Posterior cingulate gyrus (tissue), 11 donors: ENCODE results near the gene NLN.
"Not testable (repeated sequence)": the region's sequence is repeated elsewhere in the genome, so short reads cannot be mapped to it uniquely, and the experiment has no call there.

Source experiments
- DNase-seq, 10 donors: peaks; one replicate each; pipeline versions ENCODE4 v3.0.0 to v3.0.0-alpha.2; 2020 to 2021; ENCODE audit warnings: mixed read lengths in 3 of 10
- intact Hi-C: fragments of 100-400 bp; cut with DNase I; formaldehyde crosslinking; loops from one replicate; pipeline ENCODE4 v1.15.1; 2023

Gene NLN

DNA sequence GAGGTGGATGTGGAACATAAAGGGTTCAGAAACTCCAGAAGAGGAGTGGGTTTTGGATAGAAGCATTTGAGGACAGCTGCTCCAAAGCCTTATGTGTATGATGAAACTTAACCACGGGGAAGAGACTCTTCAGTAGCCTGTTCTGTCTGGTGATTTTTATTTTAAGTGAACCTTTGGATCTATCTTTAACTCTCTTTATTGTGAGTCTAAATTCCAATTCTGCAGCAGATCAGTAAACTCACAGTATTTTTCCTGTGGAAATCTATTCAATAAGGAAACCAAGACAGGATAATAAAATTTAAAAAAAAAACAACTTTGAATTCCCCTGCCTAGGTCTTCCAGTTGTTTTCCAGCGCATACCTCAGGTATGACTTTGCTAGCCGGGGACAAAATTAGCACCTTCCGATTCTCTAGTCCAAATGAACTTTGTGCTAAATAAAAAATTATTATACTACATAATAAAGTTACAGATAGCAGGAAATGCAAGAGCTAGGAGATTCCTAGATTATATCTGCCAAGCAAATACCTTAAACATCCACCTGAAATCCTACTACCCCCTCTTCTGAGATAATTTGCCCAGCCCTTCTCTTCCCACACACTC is 101.9 kb downstream of the NLN start:
- intact Hi-C loops, result no loop called here

DNA sequence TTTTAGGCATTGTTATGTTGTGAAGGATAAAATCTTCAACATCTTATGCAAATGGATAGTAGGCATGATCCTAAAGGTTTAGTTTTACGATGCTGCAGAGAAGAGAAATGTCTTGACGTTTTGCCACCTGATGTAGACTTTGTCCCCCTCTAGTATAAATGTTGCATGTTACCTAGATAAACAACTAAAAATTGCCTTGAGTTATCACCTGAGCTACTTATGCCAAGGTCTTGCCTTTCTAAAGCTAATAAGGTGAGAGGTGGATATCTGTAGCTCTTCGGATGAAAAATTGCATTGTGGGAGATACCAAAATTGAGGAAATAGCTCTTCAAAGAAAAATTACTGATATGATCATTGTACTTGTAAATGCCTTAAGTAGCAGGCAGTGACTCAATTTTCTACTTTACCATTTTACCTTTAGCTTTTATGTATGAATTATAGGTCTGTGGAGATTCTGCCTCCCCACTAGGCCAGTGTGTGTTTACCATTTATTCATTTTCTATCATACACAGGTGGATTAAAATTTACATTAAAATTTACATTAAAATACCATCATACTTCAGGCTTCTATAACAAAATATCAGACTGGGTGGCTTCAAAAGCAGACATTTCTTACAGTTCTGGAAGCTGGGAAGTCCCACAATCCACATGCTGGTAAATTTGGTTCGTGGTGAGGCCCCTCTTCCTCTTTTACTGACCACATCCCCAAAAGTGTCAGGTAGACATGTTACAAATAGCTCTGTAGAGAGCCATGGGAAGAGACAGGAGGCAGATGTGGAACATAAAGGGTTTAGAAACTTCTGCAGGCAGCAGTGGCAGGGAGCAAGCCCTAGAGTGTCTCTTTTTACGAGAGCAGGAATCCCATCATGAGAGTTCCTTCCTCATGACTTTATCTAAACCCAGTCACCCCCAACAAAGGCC is 103.7 kb downstream of the NLN start:
- intact Hi-C loops, result no loop called here
- DNase-seq, result no peak

More for the DNA sequence above, 101.9 kb downstream of the NLN start:
- DNase-seq, result no peak

DNA sequence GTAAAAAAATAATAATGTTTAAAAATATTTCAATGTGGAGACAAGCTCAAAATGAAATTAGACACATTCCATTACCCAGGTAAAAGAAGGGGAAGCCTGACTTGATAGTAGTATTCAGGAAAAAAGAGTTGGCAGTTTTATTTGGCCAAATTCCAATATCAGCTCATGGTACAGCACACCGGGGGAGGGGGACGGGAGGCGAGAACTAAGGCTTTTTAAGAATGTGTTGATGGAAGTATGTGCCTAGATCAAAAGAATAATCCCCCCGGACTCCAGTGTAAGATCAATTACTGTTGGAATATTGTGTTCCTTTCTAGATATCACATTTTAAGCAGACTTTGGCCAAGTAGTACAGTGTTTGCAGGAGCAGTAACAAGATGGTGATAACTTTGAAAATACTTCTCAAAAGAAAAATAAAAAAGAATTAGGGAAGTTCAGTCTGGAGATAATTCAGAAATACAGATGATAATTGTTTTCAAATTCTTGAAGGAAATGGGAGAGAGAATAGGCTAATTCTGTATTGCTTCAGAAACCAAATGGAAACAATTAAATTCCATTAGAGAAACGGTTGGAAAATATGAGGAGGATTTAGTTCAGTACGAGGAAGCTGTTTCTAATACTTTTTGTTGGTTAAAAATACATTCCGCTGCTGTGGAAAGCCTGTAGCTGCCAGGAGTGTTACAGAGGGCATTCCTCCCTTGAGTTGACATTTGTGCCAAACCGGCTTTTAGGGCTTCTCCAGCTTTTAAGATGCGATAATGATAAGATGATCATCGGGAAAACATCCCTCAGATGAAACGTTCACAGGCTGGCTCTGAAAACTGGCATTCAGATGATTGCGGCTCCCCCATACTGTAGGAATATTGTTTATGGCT is 106.3 kb downstream of the NLN start:
- intact Hi-C loops, result no loop called here
- DNase-seq, result no peak

DNA sequence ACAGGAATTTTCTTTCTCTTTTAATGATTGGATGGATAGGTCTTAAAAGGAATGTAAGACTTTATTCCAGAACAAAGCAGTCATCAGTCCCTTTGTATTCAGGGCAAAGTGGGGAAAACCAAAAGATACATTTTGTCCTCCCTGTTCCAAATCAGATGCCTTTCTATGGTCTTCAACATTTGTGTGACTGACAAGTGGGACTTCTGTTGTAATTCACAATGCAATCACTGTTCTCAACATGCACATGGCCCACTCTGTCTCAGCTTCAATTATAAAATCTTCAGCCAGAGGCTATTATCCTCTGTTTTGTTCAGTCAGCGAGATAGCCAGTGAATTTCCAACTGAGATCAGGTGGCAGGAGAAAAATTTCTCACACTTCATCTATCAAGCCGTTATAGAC is 108.9 kb downstream of the NLN start:
- DNase-seq, result peak in 1 of 10 donors; percentile 37
- intact Hi-C loops, result no loop called here

DNA sequence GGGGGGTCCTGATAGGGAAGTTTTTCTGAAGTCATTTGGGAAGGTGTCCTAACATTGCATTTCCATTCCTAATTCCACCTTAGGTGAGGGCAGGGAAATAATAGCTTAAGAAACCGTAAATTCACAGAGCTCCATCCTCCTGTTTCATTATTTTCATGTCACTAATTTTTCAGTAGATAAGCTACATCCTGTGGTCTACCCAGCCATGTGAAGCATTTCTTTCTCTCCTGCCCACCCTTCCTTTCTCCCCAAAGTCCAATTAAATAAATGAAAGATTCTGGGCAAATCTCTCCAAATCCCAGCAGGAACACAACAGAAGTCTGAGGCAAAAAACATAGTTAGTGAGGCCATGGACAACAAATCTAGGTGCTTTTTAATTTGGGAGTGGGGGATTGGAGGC is 109.3 kb downstream of the NLN start:
- intact Hi-C loops, result no loop called here
- DNase-seq, result no peak

DNA sequence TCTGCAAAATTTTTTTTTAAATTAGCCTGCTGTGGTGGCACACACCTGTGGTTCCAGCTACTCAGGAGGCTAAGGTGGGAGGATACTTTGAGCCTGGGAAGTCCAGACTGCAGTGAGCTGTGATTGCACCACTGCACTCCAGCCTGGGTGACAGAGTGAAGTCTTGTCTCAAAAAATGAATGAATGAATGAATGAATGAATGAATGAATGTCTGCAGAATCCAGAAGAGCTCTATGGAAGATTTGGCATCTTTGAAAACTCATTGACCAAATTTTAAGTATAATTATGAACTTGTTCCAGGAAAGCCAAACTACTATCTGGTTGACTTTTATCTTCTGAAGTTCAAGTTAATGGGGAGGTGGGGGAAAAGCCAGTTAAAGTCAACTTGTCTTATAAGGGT is 110.1 kb downstream of the NLN start:
- intact Hi-C loops, result no loop called here
- DNase-seq, result no peak

DNA sequence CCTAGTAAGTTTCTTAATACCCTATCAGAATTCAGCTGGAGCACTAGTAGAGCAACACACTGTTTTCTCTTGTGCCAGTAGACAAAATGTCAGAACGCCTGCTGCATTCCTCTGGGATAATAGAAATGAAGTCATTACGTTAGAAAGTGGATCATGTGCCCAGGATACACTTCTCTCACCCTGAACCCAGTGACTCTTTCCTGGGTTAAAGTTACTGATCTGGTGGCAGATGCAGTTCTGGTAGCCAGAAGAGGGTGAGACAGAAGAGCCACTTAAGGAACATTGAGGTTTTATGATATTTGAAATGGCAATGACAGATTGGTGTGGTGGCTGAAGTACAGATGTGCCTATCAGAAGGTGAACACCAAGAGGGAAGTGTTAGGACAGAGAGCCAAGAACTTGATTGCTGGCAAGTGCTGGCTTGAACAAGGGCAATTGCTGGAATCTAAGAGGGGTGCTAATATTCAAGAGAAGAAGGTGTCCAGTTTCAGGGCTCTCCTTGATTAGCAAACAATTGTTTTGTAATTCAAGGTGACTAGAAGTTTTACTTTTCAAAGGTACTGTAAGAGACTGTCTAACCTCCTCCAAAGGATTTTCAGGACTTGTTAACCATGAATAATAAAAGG is 110.7 kb downstream of the NLN start:
- no peak for DNase-seq

DNA sequence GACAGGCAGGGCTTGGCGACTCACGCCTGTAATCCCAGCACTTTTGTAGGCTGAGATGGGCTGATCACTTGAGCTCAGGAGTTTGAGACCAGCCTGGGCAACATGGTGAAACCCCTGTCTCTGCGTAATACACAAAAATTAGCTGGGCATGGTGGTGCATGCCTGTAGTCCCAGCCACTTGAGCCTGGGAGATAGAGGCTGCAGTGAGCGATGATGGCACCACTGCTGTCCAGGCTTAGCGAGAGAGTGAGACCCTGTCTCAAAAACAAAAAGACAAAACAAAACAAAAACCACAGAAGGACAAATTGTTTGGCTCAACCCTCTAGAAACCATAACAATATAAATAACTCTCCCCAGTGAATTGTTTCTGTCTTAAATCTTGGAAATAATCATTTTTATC is 111.8 kb downstream of the NLN start:
- intact Hi-C loops, result no loop called here
- DNase-seq, result no peak

More for the DNA sequence above, 110.7 kb downstream of the NLN start:
- intact Hi-C loops, result no loop called here

DNA sequence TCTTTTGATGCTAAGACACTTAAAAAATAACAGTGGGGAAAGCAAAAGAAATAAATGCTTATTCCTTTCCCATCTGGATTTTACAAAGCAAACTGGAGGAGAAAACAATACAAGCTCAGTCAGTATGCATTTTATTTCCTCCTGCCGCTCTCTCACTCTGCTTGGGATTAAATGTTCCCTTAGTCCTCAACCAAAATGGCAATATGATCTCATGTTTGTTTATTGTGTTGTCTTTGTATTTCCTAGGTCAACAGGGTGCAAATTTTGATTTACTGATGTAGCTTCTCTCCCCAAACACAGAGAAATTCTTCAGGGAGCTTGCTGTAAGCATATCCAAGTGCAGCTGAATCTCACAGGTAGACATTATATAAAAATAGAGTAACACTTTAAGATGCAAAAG is 112.3 kb downstream of the NLN start:
- intact Hi-C loops, result no loop called here
- no peak for DNase-seq

DNA sequence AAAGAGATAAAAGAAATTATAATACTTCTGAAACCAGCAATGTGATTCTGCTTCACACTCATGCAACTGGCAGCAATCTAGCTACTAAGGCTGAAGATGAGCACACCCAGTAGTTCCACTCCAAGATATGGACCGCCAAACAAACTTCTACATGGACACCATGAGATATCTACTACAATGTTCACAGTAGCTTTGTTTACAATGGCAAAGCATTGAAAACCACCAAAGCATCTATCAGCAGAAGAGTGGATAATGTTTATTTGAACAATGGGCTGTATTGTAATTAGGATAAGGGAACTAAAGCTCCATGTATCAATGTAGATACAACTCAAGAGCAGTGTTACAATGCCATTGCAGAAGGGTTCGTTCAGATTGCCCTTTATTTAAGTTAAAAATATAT is 113.2 kb downstream of the NLN start:
- intact Hi-C loops, result no loop called here
- no peak for DNase-seq

DNA sequence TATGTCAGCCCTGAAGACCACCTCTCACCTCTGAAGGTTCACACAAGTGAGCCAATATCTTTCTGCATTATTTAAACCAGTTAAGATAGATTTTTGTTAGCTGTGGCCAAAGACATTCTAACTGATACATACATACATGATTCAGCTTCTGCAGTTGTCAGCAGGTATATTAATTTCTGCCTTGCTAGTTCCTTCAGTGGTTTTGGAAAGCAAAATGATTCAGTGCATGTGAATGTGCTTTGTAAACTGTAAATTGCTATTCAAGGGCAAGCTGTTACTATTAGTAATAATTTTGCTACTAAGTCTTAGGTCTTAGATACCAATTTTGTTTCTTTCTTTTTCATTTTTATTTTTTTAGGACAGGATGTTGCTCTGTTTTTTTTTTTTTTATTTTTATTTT is 115.1 kb downstream of the NLN start:
- no peak for DNase-seq
- intact Hi-C loops, result no loop called here

DNA sequence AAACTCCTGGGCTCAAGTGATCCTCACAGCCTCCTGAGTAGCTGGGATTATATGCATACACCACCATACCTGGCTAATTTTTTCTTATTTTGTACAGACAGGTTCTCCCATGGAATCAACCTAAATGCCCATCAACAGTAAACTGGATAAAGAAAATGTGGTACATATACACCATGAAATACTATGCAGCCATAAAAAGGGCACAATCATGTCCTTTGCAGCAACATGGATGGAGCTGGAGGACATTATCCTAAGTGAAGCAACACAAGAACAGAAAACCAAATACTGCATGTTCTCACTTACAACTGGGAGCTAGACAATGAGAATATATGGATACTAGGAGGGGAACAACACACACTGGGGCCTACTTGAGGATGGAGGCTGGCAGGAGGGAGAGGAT is 117.2 kb downstream of the NLN start:
- intact Hi-C loops, DNase-seq: not testable (repeated sequence)

DNA sequence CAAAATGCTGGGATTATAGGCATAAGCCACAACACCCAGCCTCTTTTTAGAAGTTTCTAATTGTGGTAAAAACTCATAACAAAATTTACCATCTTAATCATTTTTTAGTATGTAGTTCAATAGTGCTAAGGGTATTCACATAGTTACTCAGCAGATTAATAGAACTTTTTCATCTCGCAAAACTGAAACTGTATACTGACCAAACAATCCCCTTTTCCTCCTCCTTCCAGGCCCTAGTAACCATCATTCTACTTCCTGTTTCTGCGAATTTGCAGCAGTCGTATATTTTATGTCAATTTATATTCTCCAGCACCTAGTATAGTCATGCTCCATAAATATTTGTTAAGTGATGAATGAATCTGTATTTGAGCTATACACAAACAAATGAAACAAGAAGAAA is 118.1 kb downstream of the NLN start:
- no peak for DNase-seq
- intact Hi-C loops, result no loop called here

DNA sequence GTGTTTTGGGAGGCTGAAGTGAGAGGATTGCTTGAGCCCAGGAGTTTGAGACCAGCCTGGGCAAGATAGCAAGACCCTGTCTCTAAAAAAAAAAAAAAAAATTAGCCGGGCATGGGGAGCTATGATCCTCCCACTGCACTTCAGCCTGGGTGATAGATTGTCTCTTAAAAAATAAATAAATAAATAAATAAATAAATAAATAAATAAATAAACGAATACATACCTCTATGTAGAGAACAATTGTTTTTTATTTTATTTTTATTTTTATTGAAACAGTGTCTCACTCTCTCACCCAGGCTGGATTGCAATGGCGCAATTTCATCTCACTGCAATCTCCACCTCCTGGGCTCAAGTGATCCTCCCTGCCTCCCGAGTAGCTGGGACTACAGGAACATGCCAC is 122.8 kb downstream of the NLN start:
- intact Hi-C loops, DNase-seq: not testable (repeated sequence)

DNA sequence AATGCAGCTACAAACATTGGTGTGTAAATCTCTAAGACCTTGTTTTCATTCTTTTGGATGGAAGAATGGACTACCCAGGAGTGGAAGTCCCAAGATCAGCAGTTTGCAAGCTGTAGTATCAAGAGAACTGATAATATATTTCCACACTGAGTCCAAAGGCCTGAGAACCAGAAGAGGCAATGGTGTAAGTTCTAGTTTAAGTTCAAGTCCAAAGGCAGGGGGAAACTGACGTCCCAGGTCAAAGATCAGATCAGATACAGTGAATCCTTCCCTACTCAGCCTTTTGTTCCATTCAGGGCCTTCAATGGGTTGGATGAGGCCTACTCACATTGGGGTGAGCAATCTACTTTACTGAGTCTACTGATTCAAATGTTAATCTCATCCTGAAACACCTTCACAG is 124.1 kb downstream of the NLN start:
- intact Hi-C loops, result no loop called here
- DNase-seq, result no peak

DNA sequence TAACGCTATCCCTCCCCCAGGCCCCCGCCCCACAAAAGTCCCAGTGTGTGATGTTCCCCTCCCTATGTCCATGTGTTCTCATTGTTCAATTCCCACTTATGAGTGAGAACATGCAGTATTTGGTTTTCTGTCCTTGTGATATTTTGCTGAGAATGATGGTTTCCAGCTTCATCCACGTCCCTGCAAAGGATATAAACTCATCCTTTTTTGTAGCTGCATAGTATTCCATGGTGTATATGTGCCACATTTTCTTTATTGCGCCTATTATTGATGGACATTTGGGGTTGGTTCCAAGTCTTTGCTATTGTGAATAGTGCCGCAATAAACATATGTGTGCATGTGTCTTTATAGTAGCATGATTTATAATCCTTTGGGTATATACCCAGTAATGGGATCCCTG is 125.0 kb downstream of the NLN start:
- intact Hi-C loops, DNase-seq: not testable (repeated sequence)

DNA sequence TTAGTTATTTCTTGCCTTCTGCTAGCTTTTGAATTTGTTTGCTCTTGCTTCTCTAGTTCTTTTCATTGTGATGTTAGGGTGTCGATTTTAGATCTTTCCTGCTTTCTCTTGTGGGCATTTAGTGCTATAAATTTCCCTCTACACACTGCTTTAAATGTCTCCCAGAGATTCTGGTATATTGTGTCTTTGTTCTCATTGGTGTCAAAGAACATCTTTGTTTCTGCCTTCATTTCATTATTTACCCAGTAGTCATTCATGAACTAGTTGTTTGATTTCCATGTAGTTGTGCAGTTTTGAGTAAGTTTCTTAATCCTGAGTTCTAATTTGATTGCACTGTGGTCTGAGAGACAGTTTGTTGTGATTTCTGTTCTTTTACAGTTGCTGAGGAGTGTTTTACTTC is 127.9 kb downstream of the NLN start:
- DNase-seq, intact Hi-C loops: not testable (repeated sequence)

DNA sequence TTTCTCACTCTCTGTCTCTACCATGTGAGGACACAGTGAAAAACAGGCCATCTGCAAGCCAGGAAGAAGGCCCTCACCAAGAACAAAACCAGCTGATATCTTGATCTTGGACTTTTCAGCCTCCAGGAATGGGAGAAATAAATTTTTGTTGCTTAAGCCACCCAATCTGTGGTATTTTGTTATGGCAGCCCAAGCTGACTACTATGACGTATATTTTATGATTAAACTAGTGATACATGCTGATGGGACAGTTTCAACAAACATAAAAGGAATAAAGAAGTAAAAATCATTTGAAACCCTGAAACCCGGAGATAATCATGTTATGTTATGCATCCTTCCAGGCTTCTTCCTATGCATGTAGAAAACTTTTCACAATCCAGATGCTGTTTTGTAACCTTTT is 132.9 kb downstream of the NLN start:
- no peak for DNase-seq
- intact Hi-C loops, result no loop called here

DNA sequence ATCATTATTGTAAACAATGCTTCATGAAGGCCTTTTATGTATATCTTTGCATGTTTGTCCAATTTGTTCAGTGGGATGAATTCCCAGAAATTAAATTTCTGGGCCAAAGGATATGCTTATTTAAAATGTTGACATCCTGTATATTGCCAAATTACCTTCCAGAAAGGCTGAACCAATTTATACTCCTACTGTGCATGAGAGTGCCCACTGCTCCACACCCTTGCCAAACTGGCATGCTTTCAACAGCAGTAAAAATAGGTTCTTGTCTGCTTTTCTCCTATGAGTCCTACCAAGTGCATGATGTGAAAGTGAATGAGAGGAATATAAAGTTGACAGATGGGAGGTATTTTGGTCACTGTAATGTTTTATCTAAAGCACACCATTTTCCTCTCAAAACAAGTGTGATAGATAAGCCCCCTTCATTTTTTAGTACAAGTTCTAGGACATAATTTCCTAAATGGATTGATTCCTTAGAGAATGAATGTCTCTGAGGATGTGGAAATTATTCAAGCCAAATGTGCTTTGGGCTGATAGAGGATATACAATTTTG is 133.8 kb downstream of the NLN start:
- no peak for DNase-seq
- intact Hi-C loops, result no loop called here

DNA sequence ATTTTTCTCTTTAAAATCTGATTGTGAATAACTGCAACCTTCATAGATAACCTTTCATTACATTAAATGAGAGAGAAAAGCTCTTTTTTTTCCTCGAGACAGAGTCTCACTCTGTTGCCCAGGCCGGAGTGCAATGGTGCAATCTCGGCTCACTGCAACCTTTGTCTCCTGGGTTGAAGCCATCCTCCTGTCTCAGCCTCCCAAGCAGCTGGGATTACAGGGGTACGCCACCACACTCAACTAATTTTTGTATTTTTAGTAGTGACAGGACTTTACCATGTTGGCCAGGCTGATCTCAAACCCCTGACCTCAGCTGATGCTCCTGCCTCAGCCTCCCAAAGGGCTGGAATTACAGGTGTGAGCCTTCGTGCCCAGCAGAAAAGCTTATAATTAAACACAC is 134.5 kb downstream of the NLN start:
- intact Hi-C loops, result no loop called here
- DNase-seq, result no peak
